Measurements from ENCODE around the gene FBXW7. TPM values are rescaled to one million over a fixed set of nuclear protein-coding genes. Genes with fewer than 3 reads are reported as not detected.

Gene FBXW7
- total and polyA plus RNA-seq, 2 of the 8 experiments (the other 6 are each of a cell fraction or from before 2014, with no cell fraction given): 6.0 to 26.7 TPM

DNA sequence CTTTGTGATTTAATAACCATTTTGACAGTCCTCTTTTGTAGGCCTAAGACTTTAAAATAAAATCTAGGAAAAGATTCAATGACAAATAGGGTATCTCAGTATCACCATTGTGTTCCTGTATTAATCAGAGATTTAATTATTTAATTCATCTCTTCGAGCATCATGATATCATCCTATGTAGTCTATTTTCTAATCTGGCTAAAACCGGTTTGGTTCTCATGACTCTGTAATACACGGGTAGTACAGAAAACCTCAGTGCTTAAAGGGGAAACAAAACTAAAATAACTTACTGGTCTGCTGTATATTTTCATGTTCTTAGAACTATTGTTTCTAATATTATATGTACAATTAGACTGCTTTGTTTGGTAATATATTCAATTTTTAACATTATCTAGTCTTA is 23.7 kb upstream of the FBXW7 start:
- FAIRE-seq (no peak), DNase-seq (ENCODE audit: low read depth in 1 of 2, low spot score in 2 of 2) (no peak)
- Histone ChIP-seq H3K9ac (replicated peaks in 1 of 4; ENCODE audit: extremely low read depth in 1 of 4, low read depth in 3 of 4, low read length in 3 of 4) (no peak overlapping the region), H3K79me1 (ENCODE audit: low read depth, low read length) (no peaks in the 10 kb centered on the region), H3K4ac (replicated peaks; ENCODE audit: insufficient read length, low read depth, low read length) (no peak overlapping the region), H3K14ac (ENCODE audit: insufficient read length) (no peak overlapping the region), H3K27ac (ENCODE audit: low read depth, low read length) (no peak overlapping the region), H2BK15ac (ENCODE audit: low read length) (no peak overlapping the region), H3K23me2 (ENCODE audit: low read depth, low read length) (no peaks in the 10 kb centered on the region), H4K91ac (replicated peaks; ENCODE audit: insufficient read length, low read length) (no peak overlapping the region), H2BK120ac (replicated peaks; ENCODE audit: low read depth, low read length) (no peak overlapping the region), H4K5ac (ENCODE audit: insufficient read length, low read depth, low read length) (no peak overlapping the region), H3K9me3 (ENCODE audit: insufficient read depth in 2 of 2, low read depth in 1 of 2, low read length in 1 of 2) (no peaks in the 10 kb centered on the region), H4K20me1 (replicated peaks in 1 of 2; ENCODE audit: control insufficient read depth in 1 of 2, insufficient read depth in 2 of 2, low read length in 2 of 2) (no peaks in the 10 kb centered on the region), H2BK5ac (ENCODE audit: low read depth, low read length) (no peak overlapping the region), H2BK12ac (ENCODE audit: low read depth, low read length) (no peak overlapping the region), H3K4me2 (ENCODE audit: insufficient read depth in 1 of 2, low read depth in 2 of 2, low read length in 2 of 2) (no peak overlapping the region), H3K79me2 (ENCODE audit: control insufficient read depth in 1 of 2, insufficient read depth in 2 of 2, low read length in 2 of 2) (no peaks in the 10 kb centered on the region), H3K56ac (replicated peaks; ENCODE audit: insufficient read length, low read depth, low read length) (no peak overlapping the region), H2AFZ (ENCODE audit: low read length) (no peak overlapping the region), H3K23ac (ENCODE audit: insufficient read length) (no peak overlapping the region), H3K36me3 (ENCODE audit: control insufficient read depth in 2 of 4, insufficient read depth in 4 of 4, low read length in 3 of 4) (no peaks in the 10 kb centered on the region; a peak in 1 of 8 replicates), H2BK20ac (ENCODE audit: low read length) (no peak overlapping the region), H3K27me3 (replicated peaks in 1 of 4; ENCODE audit: control insufficient read depth in 3 of 4, extremely low read depth in 1 of 4, insufficient read depth in 3 of 4, low read length in 3 of 4) (no peaks in the 10 kb centered on the region), H2AK5ac (ENCODE audit: low read depth, low read length) (no peak overlapping the region), H3K4me1 (replicated peaks in 1 of 4; ENCODE audit: control insufficient read depth in 3 of 4, insufficient read depth in 4 of 4, low read length in 3 of 4) (no peaks in the 10 kb centered on the region), H3K4me3 (ENCODE audit: extremely low read depth in 1 of 4, insufficient read depth in 2 of 4, low read depth in 3 of 4, low read length in 4 of 4) (no peak overlapping the region), H4K8ac (ENCODE audit: extremely low read depth, insufficient read depth, low read length) (no peak overlapping the region), H3K18ac (ENCODE audit: extremely low read depth, low read length) (no peak overlapping the region)
- CTCF ChIA-PET (ENCODE audit: partially characterized antibody): no interaction called here
- WGBS, 2 experiments (ENCODE audit: extremely low coverage in 1 of 2, insufficient coverage in 1 of 2, insufficient read length in 1 of 2, insufficient replicate concordance in 2 of 2, low coverage in 1 of 2, low lambda C conversion rate in 2 of 2, missing lambda C conversion rate in 1 of 2): 90% methylated on average over 3 of the region's 3 CpGs; no CpG with 5 or more reads in 1 of the 2 experiments
- POLR2A ChIA-PET (ENCODE audit: partially characterized antibody): no interaction called here
- TF ChIP-seq SP4 (IDR thresholded peaks at IDR 0.05; ENCODE audit: low read length): no peak
- TF ChIP-seq BRCA1 (IDR thresholded peaks at IDR 0.05; ENCODE audit: low read depth, low read length): no peak
- TF ChIP-seq SP2 (IDR thresholded peaks at IDR 0.05; ENCODE audit: low read length): no peak
- no peak for TF ChIP-seq ATF3 (IDR thresholded peaks at IDR 0.05; ENCODE audit: insufficient read depth, low read depth, low read length)
- no peak for TF ChIP-seq RXRA (IDR thresholded peaks at IDR 0.05; ENCODE audit: insufficient read depth, low read depth, low read length)
- TF ChIP-seq EGR1 (IDR thresholded peaks at IDR 0.05; ENCODE audit: borderline replicate concordance, low read depth, low read length): no peak
- TF ChIP-seq CHD1 (IDR thresholded peaks at IDR 0.05; ENCODE audit: low read depth, low read length): no peak
- no peak for TF ChIP-seq RFX5 (IDR thresholded peaks at IDR 0.05; ENCODE audit: borderline replicate concordance, low read depth, low read length)
- no peak for TF ChIP-seq HDAC6 (IDR thresholded peaks at IDR 0.05; ENCODE audit: low read depth, low read length)
- no peak for TF ChIP-seq SIX5 (IDR thresholded peaks at IDR 0.05; ENCODE audit: low read depth, low read length)
- no peak for TF ChIP-seq CBX8 (IDR thresholded peaks at IDR 0.05; ENCODE audit: borderline replicate concordance, low read depth, low read length)
- TF ChIP-seq SAP30 (IDR thresholded peaks at IDR 0.05; ENCODE audit: insufficient read depth, insufficient replicate concordance, low read length): no peak
- no peak for TF ChIP-seq SIRT6 (IDR thresholded peaks at IDR 0.05; ENCODE audit: low read length)
- no peak for TF ChIP-seq USF2 (IDR thresholded peaks at IDR 0.05; ENCODE audit: low read length)
